GM18951 (cell line): ENCODE measurements around the gene KCNAB1.

Experiments used
- POLR2A ChIP-seq: IDR thresholded peaks from 4 replicates; pipeline ENCODE4 v1.6.1; 2011; ENCODE audit warnings: mild to moderate bottlenecking; ENCODE audit not compliant: insufficient read length, insufficient read depth; ENCODE audit errors: extremely low read depth
- in situ Hi-C: fragments of 300-500 bp; cut with MboI; formaldehyde crosslinking; loops from one replicate; pipeline ENCODE4 v1.12.0; 2022; ENCODE audit warnings: low sequenced_read_pairs, mixed read lengths, inconsistent platforms; ENCODE audit not compliant: unreplicated experiment

KCNAB1 gene

GRCh38 chr3:156321945-156322344 lies 201.6 kb downstream of the KCNAB1 start:
- in situ Hi-C loops = no loop called here
- no peak for TF ChIP-seq POLR2A

DNA sequence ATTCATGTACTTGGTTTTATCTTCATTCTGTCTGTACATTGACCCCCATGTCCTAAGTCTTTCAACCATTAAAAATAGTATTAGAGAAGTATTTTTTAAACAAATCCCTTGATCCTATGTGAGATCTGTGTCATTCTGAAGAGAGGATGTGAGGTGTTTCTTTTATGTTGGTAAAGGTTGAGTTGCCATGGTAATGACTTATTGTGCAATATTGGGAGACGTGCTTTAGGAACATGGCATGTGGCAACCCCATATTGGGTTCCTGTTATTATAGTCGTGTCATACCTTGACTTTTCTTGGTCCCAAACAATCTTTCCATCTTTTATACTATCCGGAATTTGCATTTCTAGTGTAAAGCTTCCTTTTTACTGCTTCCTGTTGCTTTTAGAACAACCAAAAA lies 203.1 kb downstream of the KCNAB1 start:
- no peak for TF ChIP-seq POLR2A
- in situ Hi-C loops = no loop called here

DNA sequence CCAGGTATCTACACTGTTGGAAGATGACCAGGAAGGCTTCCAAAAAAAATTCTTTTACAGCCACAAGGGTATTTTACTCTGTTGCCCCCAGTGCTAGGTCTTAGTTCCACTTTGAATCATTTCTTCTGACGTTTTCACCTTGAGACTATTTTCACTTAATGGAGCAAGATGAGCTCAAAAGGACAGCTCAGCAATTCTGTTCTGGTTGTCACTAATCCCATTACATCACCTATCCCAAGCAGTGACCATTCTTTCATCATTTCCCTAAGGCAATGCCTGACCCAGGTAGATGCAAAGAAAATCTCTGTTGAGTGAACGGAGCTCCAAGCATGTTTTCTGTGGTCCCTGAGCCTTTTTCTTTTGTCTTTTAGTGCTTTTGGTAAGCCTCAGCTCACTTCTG lies 210.0 kb downstream of the KCNAB1 start:
- in situ Hi-C loops = no loop called here
- TF ChIP-seq POLR2A = no peak

GRCh38 chr3:156332304-156332703 lies 211.9 kb downstream of the KCNAB1 start:
- no peak for TF ChIP-seq POLR2A
- in situ Hi-C loops = no loop called here

DNA sequence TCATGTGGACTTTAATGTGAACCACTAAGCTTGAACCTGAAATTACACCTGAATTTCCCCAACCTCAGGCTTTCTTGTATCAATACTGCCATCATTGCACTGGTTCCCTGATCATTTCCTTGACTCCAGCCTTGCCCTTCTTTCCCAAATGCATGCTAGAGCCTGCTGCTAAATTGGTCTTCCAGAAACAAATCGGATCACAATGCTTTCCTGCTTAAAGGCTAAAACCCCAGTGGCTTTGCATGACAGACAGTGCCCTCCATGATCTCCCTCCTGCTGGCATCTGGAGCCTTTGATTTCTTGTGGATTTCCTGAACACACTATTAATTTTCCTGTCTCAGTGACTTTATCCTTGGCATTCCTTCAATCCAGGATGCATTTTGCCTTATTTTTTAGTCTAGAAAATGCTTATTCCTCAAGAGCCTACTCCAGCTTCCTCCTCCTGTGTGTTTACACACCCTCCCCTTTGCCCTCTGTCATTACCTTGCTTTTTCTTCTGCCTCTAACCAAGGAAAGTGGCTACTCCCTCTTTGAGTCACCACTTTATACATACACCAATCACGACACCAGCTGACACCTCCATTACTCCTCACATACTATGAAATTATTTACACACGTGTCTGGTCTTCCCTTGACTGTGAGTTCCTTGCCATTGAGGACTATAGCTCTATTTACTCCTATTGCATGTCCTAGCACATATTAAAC lies 214.6 kb downstream of the KCNAB1 start:
- no peak for TF ChIP-seq POLR2A
- in situ Hi-C loops = no loop called here

DNA sequence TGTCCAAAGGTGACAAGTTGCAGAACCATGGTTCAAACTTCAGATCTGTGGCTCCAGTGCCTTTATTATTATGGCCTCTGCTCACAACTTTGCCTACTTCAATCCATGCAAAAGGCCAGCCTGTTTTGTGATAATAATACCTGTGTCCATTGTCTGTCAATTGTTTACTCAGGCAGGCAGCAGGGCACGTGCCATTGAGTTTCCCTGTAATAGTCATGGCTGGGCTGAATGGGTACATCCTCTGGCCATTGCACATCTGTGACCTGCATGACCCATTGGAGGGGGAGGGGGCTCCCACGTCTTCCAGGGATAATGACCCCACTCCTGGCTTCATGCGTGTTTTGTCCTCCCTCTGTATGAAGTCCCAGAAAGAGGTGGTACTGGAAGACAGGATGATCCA lies 219.1 kb downstream of the KCNAB1 start:
- in situ Hi-C loops = no loop called here
- no peak for TF ChIP-seq POLR2A

- in situ Hi-C loops = no loop called here
- TF ChIP-seq POLR2A = no peak
Measured at GRCh38 chr3:156341332-156341731, 221.0 kb downstream of the KCNAB1 start.

DNA sequence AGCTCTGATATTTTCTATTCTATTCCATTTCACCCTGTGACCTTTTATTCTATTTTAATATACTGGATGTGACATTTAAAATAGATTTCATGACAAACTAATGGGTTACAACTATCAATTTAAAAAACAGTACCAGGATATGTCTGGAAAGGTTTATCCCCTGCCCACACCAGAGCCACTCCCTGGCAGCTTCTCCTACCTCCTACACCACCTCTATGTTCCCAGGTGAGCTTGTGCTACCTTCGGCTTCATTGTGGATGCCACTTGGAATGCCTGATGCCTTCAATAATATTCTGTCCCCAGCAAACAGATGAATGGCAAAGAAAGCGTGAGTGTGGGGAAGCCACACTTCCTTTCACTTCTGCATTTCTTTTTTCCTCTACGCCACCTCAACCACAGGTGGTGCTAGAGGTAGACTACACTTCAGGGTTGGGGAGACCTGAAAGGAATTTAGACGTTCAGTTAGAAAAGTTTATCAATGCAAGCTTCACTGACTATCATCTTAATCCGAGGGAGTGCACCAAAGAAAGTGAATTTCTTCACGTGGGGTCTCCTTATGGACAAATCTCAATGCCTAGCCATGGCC lies 221.5 kb downstream of the KCNAB1 start:
- in situ Hi-C loops = no loop called here

GRCh38 chr3:156344215-156344614 lies 223.8 kb downstream of the KCNAB1 start:
- in situ Hi-C loops = no loop called here
- TF ChIP-seq POLR2A = no peak

More for the DNA sequence above, 221.5 kb downstream of the KCNAB1 start:
- no peak for TF ChIP-seq POLR2A

GRCh38 chr3:156349111-156349510 lies 228.7 kb downstream of the KCNAB1 start:
- TF ChIP-seq POLR2A = no peak
- in situ Hi-C loops = no loop called here

DNA sequence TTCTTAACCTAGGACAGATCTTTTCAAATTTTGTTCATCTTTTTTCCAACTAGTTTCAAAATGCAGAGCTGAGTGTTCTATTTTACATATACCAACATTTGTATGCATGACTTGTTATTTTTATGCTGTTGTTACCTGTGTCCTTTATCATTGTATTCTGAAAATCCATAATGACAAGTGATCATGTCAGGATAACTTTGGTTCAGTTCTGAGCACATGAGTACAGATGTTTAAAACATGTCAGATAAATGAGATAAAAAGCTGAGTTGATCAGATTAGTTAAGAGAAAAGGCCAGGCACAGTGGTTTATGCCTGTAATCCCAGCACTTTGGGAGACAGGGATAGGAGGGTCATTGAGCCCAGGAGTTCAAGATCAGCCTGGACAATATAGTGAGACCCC lies 229.6 kb downstream of the KCNAB1 start:
- TF ChIP-seq POLR2A = no peak
- in situ Hi-C loops = no loop called here

DNA sequence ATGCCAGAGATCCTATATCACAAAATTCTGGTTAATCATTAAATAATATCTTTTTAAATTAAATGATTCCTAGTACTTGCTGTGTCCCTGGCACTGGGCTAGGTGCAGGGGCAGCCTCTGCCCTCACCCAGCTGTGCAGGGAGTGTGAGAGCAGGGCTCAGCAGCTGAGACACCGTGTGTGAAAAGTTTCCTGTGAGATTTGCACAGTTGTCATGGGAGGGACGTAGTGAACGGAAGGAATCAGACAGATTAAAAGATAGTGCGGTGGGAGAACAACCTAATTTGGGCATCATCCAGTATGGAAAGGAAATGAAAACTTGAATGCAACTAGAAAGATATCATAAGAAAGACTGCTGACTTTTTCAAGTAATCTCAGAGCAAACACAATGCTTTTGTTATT lies 230.4 kb downstream of the KCNAB1 start:
- TF ChIP-seq POLR2A = no peak

DNA sequence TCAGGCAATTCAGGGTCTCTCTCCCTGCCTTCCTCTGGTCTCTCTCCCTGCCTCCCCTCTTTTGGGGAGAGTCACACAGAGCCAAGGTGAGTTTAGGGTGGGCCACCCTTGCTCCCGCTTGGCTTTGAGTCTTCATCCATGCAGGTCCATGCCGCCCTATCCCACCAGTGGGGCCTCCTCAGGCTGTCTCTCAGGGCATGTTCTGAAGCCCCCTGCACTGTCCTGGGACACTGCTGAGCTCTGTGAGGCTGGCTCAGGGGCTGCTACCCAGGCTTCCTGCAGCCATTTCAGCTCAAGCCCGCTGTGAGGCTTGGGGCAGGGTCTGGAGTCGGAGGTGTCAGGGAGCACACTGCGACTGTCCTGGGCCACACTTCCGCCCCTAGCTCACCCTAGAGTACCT lies 231.4 kb downstream of the KCNAB1 start:
- in situ Hi-C loops = no loop called here

More for the DNA sequence above, 230.4 kb downstream of the KCNAB1 start:
- in situ Hi-C loops = no loop called here

GRCh38 chr3:156352728-156353127 lies 232.3 kb downstream of the KCNAB1 start:
- TF ChIP-seq POLR2A = no peak
- in situ Hi-C loops = no loop called here

More for the DNA sequence above, 231.4 kb downstream of the KCNAB1 start:
- TF ChIP-seq POLR2A = no peak

DNA sequence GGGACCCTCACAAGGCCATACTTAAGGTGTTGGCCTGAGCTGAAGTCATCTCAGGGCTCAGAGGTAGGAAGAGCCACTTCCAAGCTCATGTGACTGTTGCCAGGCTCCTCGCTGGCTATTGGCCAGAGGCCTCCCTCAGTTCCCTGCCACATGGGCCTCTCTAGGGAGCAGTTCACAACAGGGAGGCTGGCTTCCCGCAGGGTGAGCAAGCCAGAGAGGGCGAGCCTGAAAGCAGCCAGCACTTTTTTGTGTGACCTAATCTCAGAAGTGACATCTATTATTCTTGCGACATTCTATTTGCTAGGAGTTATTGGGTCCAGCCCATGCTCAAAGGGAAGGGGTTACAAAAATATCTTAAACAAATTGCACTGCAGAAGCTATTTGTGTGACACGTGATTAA lies 233.2 kb downstream of the KCNAB1 start:
- TF ChIP-seq POLR2A = no peak
- in situ Hi-C loops = no loop called here
